Keratinocyte (primary cell): ENCODE data around the gene PRR16. TPM values are rescaled to one million over a fixed set of nuclear protein-coding genes. Genes with fewer than 3 reads are reported as not detected.

Source experiments
- DNase-seq: peaks from one replicate; pipeline ENCODE4 v3.0.0-alpha.2; 2011; ENCODE audit warnings: low read depth, missing footprints, low spot score
- FAIRE-seq: peaks from 2 replicates; lab custom pipeline; 2011; peaks lifted over from hg19 to GRCh38; lab: Jason Lieb, UNC
- H2AFZ ChIP-seq: 2 replicates; pipeline ENCODE4 v1.6.0; 2012; ENCODE audit warnings: low read length, control low read depth, inconsistent platforms; ENCODE audit not compliant: control insufficient read depth
- H3K27ac ChIP-seq: 2 replicates; pipeline ENCODE4 v1.5.1; 2011; ENCODE audit warnings: low read length; ENCODE audit not compliant: control insufficient read depth, insufficient read depth
- H3K27me3 ChIP-seq: 3 replicates; pipeline ENCODE4 v1.6.0; 2011; ENCODE audit warnings: low read length; ENCODE audit not compliant: control insufficient read depth, insufficient read depth; ENCODE audit errors: extremely low read depth
- H3K36me3 ChIP-seq, 2 experiments: 2 replicates in 1 of 2; 3 replicates in 1 of 2; pipeline ENCODE4 v1.5.1; 2011; ENCODE audit warnings: low read length in 2 of 2, mild to moderate bottlenecking in 1 of 2; ENCODE audit not compliant: control insufficient read depth in 2 of 2, insufficient read depth in 2 of 2; ENCODE audit errors: extremely low read depth in 1 of 2
- H3K4me1 ChIP-seq: 3 replicates; pipeline ENCODE4 v1.5.1; 2011; ENCODE audit warnings: low read length; ENCODE audit not compliant: control insufficient read depth, insufficient read depth; ENCODE audit errors: extremely low read depth
- H3K4me2 ChIP-seq: 3 replicates; pipeline ENCODE4 v1.6.0; 2011; ENCODE audit warnings: low read depth, low read length; ENCODE audit not compliant: control insufficient read depth, insufficient read depth; ENCODE audit errors: extremely low read depth
- H3K4me3 ChIP-seq, 3 experiments: fragments of 200-600 bp in 1 of 3; sonication (generic) in 1 of 3; 2 replicates in 2 of 3; 3 replicates in 1 of 3; pipeline ENCODE4 v1.5.1; 2011 to 2016; ENCODE audit warnings: low read length in 3 of 3, mild to moderate bottlenecking in 3 of 3, control low read depth in 2 of 3, inconsistent platforms in 1 of 3, low read depth in 1 of 3, mixed read lengths in 1 of 3, mixed run types in 1 of 3, moderate library complexity in 1 of 3; ENCODE audit not compliant: control insufficient read depth in 2 of 3, insufficient read depth in 2 of 3; ENCODE audit errors: extremely low read depth in 1 of 3
- H3K79me2 ChIP-seq: 2 replicates; pipeline ENCODE4 v1.6.0; 2012; ENCODE audit warnings: low read length; ENCODE audit not compliant: control insufficient read depth, insufficient read depth
- H3K9ac ChIP-seq: 3 replicates; pipeline ENCODE4 v1.6.0; 2011; ENCODE audit warnings: low read length; ENCODE audit not compliant: control insufficient read depth, insufficient read depth; ENCODE audit errors: extremely low read depth
- H3K9me1 ChIP-seq: 3 replicates; pipeline ENCODE4 v1.6.0; 2011; ENCODE audit warnings: low read length; ENCODE audit not compliant: control insufficient read depth, insufficient read depth; ENCODE audit errors: extremely low read depth
- H3K9me3 ChIP-seq: 2 replicates; pipeline ENCODE4 v1.5.1; 2012; ENCODE audit warnings: low read depth, low read length; ENCODE audit not compliant: control insufficient read depth
- H4K20me1 ChIP-seq: 3 replicates; pipeline ENCODE4 v1.6.0; 2011; ENCODE audit warnings: low read length; ENCODE audit not compliant: control insufficient read depth, insufficient read depth; ENCODE audit errors: extremely low read depth
- EZH2 ChIP-seq: IDR thresholded peaks from one replicate; pipeline ENCODE4 v1.6.1; 2012; ENCODE audit warnings: inconsistent platforms, mild to moderate bottlenecking, low read length, moderate library complexity
- dilution Hi-C: fragments of 300-500 bp; cut with MboI; formaldehyde crosslinking; loops from one replicate; pipeline ENCODE4 v1.7.0; 2020; ENCODE audit warnings: low sequenced_read_pairs; ENCODE audit not compliant: extremely low pct_ligation_motif_present
- polyA plus RNA-seq, 5 experiments: library from polyadenylated mRNA; depleted of rRNA in 3 of 5; stranded (reverse) in 3 of 5; stranded (forward) in 1 of 5; unstranded in 1 of 5; fragments of >200 nt; gene quantifications; 1 replicate in 1 of 5; 2 replicates in 3 of 5; 3 replicates in 1 of 5; pipeline versions ENCODE4 v1.2.1 to v1.2.3, GENCODE V29; 2011 to 2012; ENCODE audit warnings: missing spikeins in 2 of 5, low read depth in 1 of 5, low replicate concordance in 1 of 5
- TF ChIP-seq, protein P1 (sequence below), 3 experiments: IDR thresholded peaks in 1 of 3; conservative IDR thresholded peaks in 1 of 3; optimal IDR thresholded peaks in 1 of 3; 2 replicates in 2 of 3; 3 replicates in 1 of 3; pipeline versions ENCODE3 to v1.5.1; 2011; ENCODE audit warnings: low read length in 3 of 3, mild to moderate bottlenecking in 3 of 3, moderate library complexity in 2 of 3, control low read depth in 1 of 3, inconsistent platforms in 1 of 3; ENCODE audit not compliant: insufficient read depth in 2 of 3; ENCODE audit errors: extremely low read depth in 1 of 3

Gene PRR16
- polyA plus RNA-seq, 1 donor (not counting 4 experiments of a cell fraction or from before 2014, with no cell fraction given): 0.05 TPM

DNA sequence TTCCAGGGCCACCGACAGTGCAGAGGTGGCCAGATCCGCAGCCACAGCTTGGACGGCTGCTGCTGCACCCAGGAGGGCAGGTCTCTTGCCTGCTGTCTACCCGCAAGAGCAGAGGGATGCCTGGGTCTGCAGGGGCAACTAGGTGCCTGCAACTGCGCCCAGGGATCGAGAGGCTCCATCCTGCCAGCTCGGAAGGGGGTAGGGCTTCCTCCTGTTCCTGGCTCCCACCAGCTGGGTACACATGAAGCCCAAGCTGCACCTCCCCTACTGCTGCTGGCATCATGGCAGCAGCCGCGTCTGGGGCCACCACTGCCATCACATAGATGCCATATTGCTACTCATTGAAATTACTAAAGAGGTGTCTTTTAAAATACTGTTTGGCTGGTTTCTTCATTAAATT, 12.7 kb upstream of the PRR16 start:
- Histone ChIP-seq H4K20me1 (no peaks in the 10 kb centered on the region), H3K9me3 (no peaks in the 10 kb centered on the region), H3K4me1 (no peaks in the 10 kb centered on the region), H2AFZ (no peak overlapping the region), H3K27ac (no peak overlapping the region), H3K36me3 (no peaks in the 10 kb centered on the region), H3K27me3 (no peaks in the 10 kb centered on the region), H3K9ac (no peak overlapping the region), H3K4me2 (no peak overlapping the region), H3K9me1 (no peaks in the 10 kb centered on the region), H3K4me3 (no peak overlapping the region), H3K79me2 (no peaks in the 10 kb centered on the region)
- no peak for FAIRE-seq
- no peak for DNase-seq
- TF ChIP-seq, protein P1, sequence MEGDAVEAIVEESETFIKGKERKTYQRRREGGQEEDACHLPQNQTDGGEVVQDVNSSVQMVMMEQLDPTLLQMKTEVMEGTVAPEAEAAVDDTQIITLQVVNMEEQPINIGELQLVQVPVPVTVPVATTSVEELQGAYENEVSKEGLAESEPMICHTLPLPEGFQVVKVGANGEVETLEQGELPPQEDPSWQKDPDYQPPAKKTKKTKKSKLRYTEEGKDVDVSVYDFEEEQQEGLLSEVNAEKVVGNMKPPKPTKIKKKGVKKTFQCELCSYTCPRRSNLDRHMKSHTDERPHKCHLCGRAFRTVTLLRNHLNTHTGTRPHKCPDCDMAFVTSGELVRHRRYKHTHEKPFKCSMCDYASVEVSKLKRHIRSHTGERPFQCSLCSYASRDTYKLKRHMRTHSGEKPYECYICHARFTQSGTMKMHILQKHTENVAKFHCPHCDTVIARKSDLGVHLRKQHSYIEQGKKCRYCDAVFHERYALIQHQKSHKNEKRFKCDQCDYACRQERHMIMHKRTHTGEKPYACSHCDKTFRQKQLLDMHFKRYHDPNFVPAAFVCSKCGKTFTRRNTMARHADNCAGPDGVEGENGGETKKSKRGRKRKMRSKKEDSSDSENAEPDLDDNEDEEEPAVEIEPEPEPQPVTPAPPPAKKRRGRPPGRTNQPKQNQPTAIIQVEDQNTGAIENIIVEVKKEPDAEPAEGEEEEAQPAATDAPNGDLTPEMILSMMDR (optimal IDR thresholded peaks at IDR 0.05 in 1 of 3, IDR thresholded peaks at IDR 0.05 in 1 of 3, conservative IDR thresholded peaks at IDR 0.05 in 1 of 3; ENCODE audit: extremely low read depth in 1 of 3, insufficient read depth in 2 of 3, low read length in 3 of 3): no peak
- TF ChIP-seq EZH2: no peak
- dilution Hi-C loops: no loop called here

- H2AFZ ChIP-seq: no peak overlapping the region
- H3K9ac ChIP-seq: no peak overlapping the region
- no peaks in the 10 kb centered on the region for H3K4me1 ChIP-seq
- H3K4me3 ChIP-seq: no peak overlapping the region
- no peak for FAIRE-seq
- H3K9me1 ChIP-seq: no peaks in the 10 kb centered on the region
- no peaks in the 10 kb centered on the region for H3K36me3 ChIP-seq
- no peak for DNase-seq
- dilution Hi-C loops: no loop called here
- H3K79me2 ChIP-seq: no peaks in the 10 kb centered on the region
- H3K4me2 ChIP-seq: no peak overlapping the region
- TF ChIP-seq, protein P1 (optimal IDR thresholded peaks at IDR 0.05 in 1 of 3, IDR thresholded peaks at IDR 0.05 in 1 of 3, conservative IDR thresholded peaks at IDR 0.05 in 1 of 3; ENCODE audit: extremely low read depth in 1 of 3, insufficient read depth in 2 of 3, low read length in 3 of 3): no peak
- no peak for TF ChIP-seq EZH2
- H3K27ac ChIP-seq: no peak overlapping the region
- no peaks in the 10 kb centered on the region for H4K20me1 ChIP-seq
- H3K9me3 ChIP-seq: no peaks in the 10 kb centered on the region
- H3K27me3 ChIP-seq: no peaks in the 10 kb centered on the region
Observed at GRCh38 chr5:120452471-120452870, 11.6 kb upstream of the PRR16 start.
